ENCODE results near the gene SLC30A5. TPM values are rescaled to one million over a fixed set of nuclear protein-coding genes. Genes with fewer than 3 reads are reported as not detected.
"Not testable (repeated sequence)": the region's sequence is repeated elsewhere in the genome, so short reads cannot be mapped to it uniquely, and the experiment has no call there.

Gene SLC30A5
- total and polyA plus RNA-seq, 8 donors: 56.0 to 87.2 (median 75.5) TPM

DNA sequence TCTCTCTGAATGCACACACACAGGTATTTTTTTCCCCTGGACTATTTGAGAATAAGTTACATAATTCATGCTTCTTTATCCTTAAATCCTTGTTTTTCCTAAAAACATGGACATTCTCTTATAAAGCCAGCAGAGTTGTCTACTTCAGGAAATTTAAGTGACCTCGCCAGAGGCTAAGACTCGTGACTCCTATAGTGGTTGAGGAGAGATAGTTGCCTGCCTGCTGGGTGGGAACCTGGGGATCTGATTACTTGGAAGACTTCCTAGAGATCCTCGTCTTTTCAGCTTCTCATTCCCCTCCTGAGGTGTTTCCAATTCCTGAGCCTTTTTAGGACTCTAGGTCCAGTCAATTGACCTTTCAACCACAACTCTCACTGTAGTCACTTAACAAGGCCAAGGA is 5.5 kb downstream of the SLC30A5 start:
- intact Hi-C loops (cut with DNase I): no loop called here
- H3K27ac ChIP-seq: no peak overlapping the region
- H3K4me3 ChIP-seq: no peak overlapping the region
- no peaks in the 10 kb centered on the region for H3K27me3 ChIP-seq
- H3K4me1 ChIP-seq: peaks cover 8 to 26% of the 10 kb centered on the region in 2 donors
- peaks cover 0 to 48% of the 10 kb centered on the region in 2 donors for H3K36me3 ChIP-seq
- DNase-seq: no peak
- ATAC-seq: no peak
- TF ChIP-seq, protein P1, sequence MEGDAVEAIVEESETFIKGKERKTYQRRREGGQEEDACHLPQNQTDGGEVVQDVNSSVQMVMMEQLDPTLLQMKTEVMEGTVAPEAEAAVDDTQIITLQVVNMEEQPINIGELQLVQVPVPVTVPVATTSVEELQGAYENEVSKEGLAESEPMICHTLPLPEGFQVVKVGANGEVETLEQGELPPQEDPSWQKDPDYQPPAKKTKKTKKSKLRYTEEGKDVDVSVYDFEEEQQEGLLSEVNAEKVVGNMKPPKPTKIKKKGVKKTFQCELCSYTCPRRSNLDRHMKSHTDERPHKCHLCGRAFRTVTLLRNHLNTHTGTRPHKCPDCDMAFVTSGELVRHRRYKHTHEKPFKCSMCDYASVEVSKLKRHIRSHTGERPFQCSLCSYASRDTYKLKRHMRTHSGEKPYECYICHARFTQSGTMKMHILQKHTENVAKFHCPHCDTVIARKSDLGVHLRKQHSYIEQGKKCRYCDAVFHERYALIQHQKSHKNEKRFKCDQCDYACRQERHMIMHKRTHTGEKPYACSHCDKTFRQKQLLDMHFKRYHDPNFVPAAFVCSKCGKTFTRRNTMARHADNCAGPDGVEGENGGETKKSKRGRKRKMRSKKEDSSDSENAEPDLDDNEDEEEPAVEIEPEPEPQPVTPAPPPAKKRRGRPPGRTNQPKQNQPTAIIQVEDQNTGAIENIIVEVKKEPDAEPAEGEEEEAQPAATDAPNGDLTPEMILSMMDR (IDR thresholded peaks at IDR 0.05): no peak
- H3K9me3 ChIP-seq: no peaks in the 10 kb centered on the region

DNA sequence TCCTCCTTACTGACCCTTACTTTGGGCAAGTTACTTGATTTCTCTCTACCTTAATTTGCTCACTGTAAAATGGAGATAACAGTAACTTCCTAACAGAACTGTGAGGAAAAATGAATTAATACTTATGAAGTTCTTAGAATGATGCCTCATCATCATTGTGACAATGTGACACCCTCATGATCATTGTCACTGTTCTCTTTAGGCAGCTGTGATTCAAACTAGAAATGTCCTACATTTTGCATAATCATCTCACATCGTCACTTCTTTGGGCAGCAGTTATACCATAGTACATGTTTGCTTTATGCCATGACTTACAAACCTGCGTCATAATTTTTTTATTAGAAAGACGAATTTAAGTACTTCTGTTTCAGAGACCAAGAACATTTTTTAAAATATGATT is 9.7 kb downstream of the SLC30A5 start:
- H3K27ac ChIP-seq: no peak overlapping the region
- H3K36me3 ChIP-seq: peaks cover 0 to 81% of the 10 kb centered on the region in 2 donors
- intact Hi-C loops (cut with DNase I): no loop called here
- no peak overlapping the region for H3K4me3 ChIP-seq
- no peaks in the 10 kb centered on the region for H3K27me3 ChIP-seq
- TF ChIP-seq, protein P1 (IDR thresholded peaks at IDR 0.05): no peak
- ATAC-seq (no peak), DNase-seq (no peak)
- H3K9me3 ChIP-seq: no peaks in the 10 kb centered on the region
- peaks cover 0 to 6% of the 10 kb centered on the region in 2 donors for H3K4me1 ChIP-seq

DNA sequence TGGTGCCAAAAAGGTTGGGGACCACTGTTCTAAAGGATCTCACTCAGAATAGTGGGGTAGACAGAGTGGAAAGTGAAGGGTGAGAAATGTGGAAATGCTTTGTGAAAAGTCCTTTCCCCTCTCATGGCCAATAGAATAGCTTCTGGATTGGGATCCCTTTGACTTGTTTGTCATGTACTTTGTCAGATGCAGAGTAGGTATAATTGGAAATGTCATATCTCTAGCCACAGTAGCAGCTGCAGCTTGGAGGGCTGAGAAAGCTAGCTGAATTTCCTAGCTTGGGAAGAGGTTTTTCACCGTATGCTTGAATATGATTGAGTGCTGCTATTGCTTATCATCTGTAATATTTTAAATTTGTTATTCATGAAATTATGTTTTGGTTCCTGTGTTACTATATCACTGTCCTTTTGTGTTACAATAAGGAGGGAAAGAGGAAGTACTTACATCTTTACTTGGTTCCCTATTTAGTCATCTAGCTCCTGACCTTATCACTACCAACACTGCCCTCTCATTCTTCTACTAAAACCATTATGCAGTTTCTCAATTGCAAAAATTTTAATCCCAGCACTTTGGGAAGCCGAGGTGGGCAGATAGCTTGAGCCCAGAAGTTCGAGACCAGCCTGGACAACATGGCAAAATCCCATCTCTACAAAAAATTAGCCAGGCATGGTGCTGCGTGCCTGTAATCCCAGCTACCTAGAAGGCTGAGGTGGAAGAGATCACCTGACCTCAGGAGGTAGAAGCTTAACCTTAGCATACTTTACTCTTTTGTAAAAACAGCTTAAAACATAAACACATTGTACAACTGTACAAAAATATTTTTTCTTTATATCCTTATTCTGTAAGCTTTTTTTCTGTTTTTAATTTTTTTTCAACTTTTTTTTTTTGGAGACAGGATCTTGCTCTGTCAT is 12.4 kb downstream of the SLC30A5 start:
- TF ChIP-seq, protein P1 (IDR thresholded peaks at IDR 0.05): no peak
- no peak overlapping the region for H3K4me3 ChIP-seq
- H3K4me1 ChIP-seq: no peaks in the 10 kb centered on the region
- H3K9me3 ChIP-seq: no peaks in the 10 kb centered on the region
- no peaks in the 10 kb centered on the region for H3K27me3 ChIP-seq
- intact Hi-C loops (cut with DNase I): no loop called here
- peak overlapping the region in 1 of 2 donors; percentile 35 for H3K27ac ChIP-seq
- DNase-seq: no peak
- ATAC-seq: peak; percentile 31
- peaks cover 0 to 93% of the 10 kb centered on the region in 2 donors for H3K36me3 ChIP-seq

DNA sequence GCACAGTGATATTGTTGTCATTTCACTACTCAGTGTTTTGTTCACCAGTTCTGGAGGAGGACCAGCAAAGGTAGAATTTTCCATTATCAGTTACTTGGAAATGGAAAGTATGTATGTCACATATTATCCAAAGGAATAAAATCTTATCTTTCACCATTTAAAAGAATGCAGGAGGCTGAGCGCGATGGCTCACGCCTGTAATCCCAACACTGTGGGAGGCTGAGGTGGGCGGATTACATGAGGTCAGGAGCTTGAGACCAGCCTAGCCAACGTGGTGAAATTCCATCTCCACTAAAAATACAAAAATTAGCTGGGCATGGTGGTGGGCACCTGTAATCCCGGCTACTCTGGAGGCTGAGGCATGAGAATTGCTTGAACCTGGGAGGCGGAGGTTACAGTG is 14.6 kb downstream of the SLC30A5 start:
- H3K27ac ChIP-seq; H3K4me1 ChIP-seq; ATAC-seq; H3K27me3 ChIP-seq; DNase-seq; H3K9me3 ChIP-seq; H3K4me3 ChIP-seq; intact Hi-C loops (cut with DNase I): not testable (repeated sequence)
- H3K36me3 ChIP-seq: peaks cover 0 to 96% of the 10 kb centered on the region in 2 donors

DNA sequence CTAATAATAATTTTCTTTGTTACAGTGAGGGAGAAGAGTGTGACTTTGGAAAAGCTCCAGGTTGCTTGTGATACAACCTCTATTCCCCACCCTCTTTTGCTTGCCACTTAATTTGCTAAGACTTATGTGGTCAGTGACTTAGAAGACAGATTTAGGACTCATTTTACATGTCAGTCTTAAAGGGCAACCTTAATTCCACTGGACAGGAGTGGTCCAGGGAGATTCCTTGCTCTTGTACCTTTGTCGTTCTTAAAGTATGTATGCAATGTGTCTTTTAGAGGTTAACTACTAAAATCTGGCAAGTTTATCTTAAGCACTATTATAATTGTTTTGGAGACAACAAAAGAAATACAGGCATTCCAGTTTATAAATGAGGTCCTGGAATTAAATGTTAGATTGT is 20.0 kb downstream of the SLC30A5 start:
- TF ChIP-seq, protein P1 (IDR thresholded peaks at IDR 0.05): no peak
- Histone ChIP-seq H3K27ac (no peak overlapping the region), H3K4me3 (no peak overlapping the region), H3K36me3 (peaks cover 0 to 96% of the 10 kb centered on the region in 2 donors), H3K27me3 (no peaks in the 10 kb centered on the region), H3K4me1 (no peaks in the 10 kb centered on the region), H3K9me3 (no peaks in the 10 kb centered on the region)
- ATAC-seq (no peak), DNase-seq (no peak)
- intact Hi-C loops (cut with DNase I): no loop called here

All from left lung (tissue), 10 donors.